Renal cortex interstitium (tissue), 11 donors: ENCODE measurements around the gene ZNF274. TPM values are rescaled to one million over a fixed set of nuclear protein-coding genes. Genes with fewer than 3 reads are reported as not detected.
"Not testable (repeated sequence)": the region's sequence is repeated elsewhere in the genome, so short reads cannot be mapped to it uniquely, and the experiment has no call there.

ENCODE experiments used
- DNase-seq, 11 donors: peaks; one replicate each; pipeline ENCODE4 v3.0.0-alpha.2; 2013; ENCODE audit warnings: low read depth in 9 of 11, low spot score in 4 of 11; ENCODE audit errors: extremely low read depth in 1 of 11
- polyA plus RNA-seq, 3 donors: library from polyadenylated mRNA; unstranded; fragments of 120-200 nt; gene quantifications; one replicate each; pipeline ENCODE4 v1.2.1, GENCODE V29; 2013; ENCODE audit not compliant: insufficient read length in 3 of 3

ZNF274 gene
- polyA plus RNA-seq, 3 donors, result 18.2 to 27.0 (median 19.7) TPM

DNA sequence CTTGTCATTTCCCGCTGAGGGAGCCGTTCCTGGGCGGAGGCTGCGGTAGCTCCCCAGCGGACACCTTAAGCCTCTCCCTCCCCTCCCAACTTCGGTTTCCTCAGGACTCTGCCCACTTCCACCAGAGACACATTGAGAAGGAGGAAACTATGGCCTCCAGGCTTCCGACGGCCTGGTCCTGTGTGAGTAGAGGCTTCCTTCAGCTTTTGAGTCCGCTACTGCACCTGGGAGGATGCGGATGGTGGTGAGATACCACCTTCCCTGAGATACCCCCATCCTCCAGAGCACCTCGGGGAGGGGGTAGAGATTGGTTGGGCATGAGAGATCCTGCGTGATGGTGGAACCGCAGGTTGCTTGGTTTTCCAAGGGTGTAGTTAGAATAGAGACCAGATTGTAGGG, 955 bp downstream of the ZNF274 start:
- peak in 1 of 11 donors; percentile 27 for DNase-seq

DNA sequence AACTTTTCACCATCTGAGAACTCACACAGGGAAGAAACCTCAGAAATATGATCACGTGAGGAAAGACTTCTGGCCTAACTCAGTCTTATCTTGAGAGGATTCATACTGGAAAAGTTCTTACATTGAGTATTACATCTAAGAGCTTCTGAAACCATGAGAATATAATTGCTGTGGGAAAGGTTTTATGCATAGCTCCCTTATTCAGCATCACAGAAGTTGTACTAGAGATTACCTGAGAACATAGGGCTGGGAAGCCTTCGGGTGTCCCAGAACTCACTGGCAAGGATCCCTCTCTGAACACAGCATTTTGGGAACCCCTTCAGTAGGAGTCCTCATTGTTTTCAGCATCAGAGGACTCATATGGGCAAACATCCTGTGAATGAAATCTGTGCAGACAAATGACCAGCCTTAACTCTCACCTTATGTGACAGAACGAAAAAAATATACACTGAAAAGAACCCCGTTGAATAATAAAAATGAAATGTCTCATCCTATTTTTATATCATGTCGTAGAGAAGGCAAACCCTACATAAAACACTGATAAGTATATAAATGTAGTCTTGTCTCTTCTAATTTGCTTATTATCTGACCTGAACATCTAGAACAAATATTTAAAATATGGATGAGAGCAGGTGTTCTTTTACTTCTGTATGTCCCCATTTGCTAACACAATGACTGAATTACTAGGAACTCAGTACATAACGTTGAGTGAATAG, 14.2 kb downstream of the ZNF274 start:
- peak in 1 of 11 donors; percentile 9 for DNase-seq

DNA sequence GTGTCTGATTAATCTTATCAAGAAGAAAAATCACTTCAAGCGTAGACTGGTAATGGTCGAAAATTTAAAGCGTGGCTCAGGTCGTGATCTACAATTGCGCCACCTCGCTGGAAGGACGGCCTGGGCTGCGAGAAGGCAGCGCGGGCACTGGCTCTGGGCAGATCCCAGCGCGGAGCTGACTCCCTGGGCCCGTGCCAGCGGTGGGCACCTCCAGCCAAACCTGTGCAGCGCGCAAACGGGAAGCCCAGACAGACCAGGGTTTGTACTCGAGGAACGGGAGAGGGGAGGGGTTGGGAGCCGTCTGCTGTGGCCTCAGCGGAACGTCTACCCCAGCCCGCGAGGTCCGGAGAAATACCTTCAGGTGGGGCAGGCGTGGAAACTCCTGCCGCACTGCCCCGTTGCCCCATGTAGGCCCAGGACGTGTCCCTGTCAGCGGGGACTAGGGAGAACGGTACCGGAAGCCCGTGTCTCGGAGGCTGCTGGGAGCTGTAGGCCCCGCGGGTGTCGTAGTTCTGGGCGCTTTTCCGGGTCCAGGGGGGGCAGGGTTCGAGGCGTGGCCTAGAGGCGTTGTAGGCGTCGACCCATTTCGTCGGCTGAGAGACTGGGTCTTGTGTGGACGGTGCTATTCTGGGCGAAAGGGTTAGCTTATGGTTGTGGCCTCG, 21.1 kb downstream of the ZNF274 start:
- DNase-seq, result no peak

DNA sequence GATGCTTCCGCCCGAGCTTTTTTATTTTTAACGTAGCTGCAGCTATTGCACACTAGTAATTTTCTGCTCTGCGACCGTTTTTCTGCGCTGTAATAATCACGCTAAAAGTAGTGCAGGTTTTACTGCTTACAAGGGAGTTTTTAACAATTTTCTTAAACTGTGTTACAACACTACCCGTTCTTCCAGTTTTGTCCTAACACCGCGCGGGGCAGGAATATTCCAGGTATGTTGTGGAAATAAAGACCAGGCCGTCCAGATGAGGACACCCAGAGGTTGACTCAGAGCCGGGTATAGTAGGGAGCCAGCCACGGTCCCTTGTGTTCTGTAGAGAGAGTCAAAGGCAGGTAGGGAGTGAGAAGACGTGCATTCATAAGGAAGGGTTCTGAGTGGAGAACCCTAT, 21.7 kb downstream of the ZNF274 start:
- no peak for DNase-seq

DNA sequence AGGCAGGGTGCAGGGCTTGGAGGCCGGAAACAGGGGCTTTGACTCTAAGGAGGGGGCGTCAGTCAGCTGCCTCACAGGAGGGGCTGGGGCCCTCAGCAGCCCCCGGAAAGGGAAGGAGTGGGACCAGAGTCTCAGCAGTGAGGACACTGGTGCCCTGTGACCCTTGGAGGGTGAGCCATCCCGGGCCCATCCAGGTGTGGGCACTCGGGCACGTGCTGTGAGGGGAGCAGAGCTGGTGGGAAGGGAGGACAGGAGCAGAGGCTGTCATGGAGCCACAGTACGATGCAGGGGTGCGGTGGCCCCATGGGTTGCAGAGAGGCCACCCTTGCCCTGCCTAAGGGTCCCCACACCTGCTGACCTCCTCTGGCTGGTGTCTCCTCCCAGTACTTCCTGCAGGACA, 26.7 kb downstream of the ZNF274 start:
- no peak for DNase-seq

DNA sequence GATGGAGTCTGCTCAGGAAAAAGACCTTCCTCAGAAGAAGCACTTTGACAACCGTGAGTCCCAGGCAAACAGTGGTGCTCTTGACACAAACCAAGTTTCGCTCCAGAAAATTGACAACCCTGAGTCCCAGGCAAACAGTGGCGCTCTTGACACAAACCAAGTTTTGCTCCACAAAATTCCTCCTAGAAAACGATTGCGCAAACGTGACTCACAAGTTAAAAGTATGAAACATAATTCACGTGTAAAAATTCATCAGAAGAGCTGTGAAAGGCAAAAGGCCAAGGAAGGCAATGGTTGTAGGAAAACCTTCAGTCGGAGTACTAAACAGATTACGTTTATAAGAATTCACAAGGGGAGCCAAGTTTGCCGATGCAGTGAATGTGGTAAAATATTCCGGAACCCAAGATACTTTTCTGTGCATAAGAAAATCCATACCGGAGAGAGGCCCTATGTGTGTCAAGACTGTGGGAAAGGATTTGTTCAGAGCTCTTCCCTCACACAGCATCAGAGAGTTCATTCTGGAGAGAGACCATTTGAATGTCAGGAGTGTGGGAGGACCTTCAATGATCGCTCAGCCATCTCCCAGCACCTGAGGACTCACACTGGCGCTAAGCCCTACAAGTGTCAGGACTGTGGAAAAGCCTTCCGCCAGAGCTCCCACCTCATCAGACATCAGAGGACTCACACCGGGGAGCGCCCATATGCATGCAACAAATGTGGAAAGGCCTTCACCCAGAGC, 29.6 kb downstream of the ZNF274 start:
- no peak for DNase-seq

DNA sequence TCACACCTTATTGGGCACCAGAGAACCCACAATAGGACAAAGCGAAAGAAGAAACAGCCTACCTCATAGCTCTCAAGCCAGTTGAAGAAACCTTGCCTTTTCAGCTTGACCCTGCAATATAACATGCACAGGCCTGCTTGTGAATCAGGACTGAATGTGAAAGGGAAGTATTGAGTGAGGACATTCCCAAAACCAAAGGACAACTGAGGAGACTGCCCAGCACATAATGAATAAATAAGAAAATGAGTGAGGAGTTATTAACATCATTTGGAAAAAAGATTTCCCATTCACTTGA, 30.2 kb downstream of the ZNF274 start:
- DNase-seq, result no peak

DNA sequence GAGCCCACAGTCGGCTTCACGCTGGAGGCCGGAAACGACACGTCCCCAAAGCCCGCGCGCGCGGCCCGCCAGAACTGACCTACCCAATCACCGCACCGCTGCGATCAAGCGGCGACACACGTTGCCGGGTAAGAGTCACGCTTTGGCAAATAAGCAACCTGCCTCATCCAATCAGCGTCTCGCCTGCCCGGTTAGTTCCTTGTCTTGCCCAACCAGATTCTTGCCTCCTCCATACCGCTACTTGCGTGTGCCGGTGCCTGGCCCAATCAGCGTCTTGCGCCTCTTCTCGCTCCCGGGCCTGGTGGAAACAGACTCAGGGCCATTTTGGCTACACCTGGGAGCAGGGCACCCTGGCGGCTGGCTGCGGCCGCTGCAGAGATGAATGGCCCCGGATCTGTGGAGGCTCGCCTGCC, 34.2 kb downstream of the ZNF274 start:
- no peak for DNase-seq

DNA sequence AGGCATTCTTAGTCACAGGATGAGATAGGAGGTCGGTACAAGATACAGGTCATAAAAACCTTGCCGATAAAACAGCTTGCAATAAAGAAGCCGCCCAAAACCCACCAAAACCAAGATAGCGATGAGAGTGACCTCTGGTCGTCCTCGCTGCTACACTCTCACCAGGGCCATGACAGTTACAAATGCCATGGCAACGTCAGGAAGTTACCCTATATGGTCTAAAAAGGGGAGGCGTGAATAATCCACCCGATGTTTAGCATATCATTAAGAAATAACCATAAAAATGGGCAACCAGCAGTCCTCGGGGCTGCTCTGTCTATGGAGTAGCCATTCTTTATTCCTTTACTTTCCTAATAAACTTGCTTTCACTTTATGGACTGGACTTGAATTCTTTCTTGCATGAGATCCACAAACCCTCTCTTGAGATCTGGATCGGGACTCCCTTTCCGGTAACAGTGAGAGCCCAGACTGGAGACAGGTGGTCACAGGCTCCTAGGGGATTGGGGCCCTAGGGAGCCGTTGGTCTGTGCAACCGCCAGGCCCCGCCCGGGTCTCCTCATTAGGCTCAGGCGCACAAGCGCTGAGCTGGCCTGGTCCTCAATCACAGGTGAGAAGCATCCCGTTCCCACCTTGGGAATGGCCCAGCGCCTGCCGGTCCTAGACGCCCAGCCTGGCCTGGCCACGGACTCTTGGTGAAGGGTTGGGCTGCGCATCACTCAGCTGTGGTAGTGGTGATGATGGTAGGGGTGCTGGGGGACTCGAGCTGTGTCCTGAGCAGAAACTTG, 34.9 kb downstream of the ZNF274 start:
- DNase-seq, result no peak

DNA sequence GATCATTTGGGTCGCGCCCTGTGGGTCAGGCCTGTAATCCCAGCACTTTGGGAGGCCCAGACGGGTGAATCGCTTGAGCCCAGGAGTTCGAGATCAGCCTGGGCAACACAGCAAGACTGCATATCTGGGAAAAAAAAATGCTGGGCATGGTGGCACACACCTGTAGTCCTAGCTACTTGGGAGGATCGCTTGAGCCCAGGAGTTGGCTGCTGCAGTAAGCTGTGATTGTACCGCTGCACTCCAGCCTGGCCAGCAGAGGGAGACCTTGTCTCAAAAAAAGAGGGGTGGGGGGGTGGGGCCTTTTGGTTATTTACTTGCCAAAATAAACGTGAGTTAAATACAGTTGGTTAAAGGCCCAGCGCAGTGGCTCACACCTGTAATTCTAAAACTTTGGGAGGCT, 36.0 kb downstream of the ZNF274 start:
- no peak for DNase-seq

DNA sequence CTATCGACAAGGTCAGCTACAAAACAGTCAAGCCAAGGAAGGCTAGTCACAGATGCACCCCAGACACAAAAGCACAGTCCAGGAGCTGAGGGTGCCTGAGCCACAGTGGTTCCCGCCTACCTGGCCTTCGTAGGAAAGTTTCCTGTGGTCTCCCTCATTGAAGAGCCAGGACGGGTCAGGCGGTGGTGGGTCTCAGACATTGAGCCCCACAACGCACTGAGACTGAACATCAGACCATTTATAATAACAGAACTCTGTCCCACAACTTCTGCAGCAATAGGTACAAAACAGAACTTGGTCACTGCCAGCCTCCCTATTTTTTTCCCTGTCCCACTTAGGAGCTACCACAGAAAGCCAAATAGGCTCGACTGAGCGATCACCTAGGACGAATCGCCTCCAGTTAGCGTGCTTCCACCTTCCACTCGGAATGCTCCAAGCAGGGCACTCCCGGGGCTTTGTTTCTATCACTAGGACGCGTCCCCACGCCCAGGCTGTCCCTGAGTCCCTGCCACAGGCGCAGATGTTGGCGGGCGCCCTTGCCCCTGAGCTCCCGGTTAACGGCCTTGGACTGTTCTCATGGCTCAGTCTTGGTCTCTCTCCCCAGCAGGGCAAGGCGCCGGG, 45.2 kb downstream of the ZNF274 start:
- DNase-seq, result no peak

DNA sequence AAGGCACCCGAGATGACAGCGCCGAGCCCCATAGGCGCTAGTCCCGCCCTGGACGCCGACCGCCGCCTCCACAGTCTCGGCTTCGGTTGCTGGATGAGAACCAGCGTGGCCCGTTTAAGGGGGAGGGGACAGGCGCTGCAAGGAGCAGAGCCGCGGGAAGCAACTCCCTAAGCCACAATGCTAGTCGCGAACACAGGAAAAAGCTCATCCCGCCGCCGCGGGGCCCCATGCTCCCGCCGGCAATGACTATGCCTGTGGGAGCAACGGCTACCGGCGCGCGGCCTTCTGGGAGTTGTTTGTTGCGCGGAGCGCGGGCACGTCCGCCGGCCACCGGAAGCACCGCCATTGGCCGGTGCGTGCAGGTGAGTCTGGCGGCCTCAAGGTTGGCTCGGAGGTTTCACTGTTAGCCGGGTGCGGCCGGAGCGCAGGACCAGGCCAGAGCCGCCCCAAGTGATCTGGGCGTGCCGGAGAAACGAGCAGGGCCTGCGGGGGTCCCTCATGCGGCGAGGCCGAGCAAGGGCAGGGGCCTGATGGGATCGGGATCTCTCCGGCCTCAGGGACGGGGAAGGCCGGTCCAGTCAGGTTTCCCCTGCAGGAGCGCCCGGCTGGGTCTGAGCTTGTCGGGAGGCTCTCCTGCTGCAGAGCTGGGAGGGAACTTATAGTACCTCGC, 45.9 kb downstream of the ZNF274 start, which contains the start of gene ZNF544:
Gene ZNF544, plus strand, starts transcription at position 330 of the 670 bp plus-strand sequence. CDS start 15,110 bp downstream, outside the sequence.
- peak; percentile 37 to 78 (median 68) for DNase-seq

DNA sequence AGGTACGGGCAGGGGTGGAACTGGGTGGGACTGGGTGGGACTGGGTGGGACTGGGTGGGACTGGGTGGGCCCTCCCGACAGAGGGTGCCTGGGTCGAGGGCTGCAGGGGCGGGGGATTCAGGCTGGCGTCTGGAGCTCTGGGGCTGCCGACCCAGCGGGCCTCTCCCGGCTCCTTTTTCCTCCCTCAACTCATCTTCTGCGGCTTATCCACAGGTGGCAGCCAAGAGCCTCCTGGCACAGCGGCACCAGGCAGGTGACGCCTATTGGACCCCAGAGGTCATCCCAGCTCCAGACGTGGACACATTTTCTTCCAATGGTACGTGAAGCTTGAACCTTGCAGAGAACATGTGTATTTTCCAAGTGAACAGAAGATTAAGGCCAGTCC, 46.4 kb downstream of the ZNF274 start:
- peak in 2 of 11 donors; percentile 8 to 11 for DNase-seq

DNA sequence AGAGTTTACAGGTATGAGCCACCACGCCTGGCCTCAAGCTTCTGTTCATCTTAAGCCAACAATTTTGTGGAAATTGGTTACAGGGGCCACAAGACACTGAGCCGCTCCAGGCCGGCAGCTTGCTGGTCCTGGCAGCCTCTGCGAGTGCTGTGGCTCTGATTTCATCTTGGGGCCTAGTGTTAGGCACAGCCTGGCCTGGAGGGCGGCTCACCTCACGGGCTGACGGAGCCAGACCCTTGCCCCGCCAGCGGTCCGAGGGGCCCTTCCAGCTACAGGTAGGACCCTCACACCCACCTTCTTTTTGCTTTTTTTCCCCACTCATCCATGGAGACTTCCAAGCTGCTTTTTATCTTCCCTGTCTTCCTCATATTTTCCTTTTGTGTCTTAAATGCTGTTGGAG, 54.5 kb downstream of the ZNF274 start:
- DNase-seq, result no peak

DNA sequence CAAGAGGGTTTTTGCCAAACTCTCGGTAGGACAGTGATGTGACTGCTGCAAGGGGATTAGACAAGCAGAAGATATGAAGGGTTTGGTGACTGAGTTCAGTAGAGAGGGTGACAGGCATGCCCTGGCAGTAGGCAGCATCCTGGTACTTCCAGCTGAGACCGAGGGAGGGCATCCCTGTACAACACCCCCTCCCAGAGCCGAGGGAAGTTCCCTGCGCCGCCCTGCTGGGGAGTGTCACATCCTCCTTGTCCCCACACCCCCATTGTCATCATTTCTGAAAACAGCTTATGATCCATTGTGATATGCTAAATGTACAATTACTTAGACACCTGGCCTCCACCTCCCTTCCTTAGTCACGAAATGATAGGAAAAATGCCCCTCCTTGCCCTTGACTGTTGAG, 60.5 kb downstream of the ZNF274 start:
- DNase-seq, result no peak

DNA sequence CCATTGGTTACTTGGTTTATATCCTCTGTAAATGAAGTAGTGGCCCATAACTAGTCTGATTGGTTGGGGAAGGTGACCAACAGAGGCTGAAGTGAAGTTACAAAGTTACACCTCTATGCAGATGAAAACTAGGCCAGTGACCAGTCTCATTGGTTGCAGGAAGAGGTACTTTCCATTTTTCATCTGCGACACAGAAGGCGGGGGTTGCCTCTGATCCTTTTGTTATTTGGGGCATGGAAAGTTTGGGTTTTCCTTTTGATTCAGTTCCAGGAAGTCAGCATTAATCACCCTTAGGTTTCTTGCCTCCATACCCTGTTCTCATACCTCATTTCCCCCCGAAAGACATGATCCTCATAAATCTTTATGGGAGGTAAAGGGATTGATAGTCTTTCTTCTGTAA, 66.0 kb downstream of the ZNF274 start:
- DNase-seq, result no peak

DNA sequence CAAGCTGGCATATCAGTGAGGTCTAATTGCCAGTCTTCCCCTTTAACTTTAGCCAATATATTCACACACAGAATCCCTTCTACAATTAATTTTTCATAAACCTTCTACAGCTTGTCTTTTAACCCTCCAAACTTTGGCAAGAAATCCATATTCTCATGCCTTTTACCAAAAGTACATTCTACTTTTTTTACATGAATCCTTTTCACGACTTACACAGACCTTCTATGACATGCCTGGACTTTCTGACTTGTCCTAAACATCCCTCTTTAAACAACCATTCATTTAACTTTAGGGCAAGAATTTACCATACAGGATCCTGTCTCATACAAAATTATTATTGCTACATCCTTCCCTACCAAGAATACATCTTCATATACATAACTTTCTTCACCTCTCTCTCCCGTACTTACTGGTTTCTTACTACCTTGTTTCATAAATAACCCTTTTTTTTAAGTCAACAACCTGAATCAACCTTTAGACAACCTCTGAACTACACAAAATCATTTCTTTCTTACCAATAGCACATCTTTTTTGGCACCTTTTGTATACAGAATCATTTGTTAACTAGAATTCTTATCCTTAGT, 69.3 kb downstream of the ZNF274 start:
- DNase-seq, result peak in 1 of 11 donors; percentile 13

DNA sequence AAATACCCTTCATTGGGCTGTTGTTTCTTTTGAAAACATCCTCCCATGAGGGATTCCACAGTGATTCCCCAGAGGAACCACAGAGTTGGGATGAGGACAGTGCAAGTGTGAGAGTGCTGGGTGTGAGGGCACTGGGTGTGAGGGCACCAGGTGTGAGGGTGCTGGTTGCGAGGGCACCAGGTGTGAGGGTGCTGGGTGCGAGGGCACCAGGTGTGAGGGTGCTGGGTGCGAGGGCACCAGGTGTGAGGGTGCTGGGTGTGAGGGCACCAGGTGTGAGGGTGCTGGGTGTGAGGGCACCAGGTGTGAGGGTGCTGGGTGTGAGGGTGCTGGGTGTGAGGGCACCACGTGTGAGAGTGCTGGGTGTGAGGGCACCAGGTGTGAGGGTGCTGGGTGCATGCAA, 75.4 kb downstream of the ZNF274 start:
- DNase-seq, result not testable (repeated sequence)
